ENCODE results near the gene VAPB. TPM values are rescaled to one million over a fixed set of nuclear protein-coding genes. Genes with fewer than 3 reads are reported as not detected.

VAPB gene
- total and polyA plus RNA-seq, 8 donors: 36.3 to 52.9 (median 46.2) TPM

DNA sequence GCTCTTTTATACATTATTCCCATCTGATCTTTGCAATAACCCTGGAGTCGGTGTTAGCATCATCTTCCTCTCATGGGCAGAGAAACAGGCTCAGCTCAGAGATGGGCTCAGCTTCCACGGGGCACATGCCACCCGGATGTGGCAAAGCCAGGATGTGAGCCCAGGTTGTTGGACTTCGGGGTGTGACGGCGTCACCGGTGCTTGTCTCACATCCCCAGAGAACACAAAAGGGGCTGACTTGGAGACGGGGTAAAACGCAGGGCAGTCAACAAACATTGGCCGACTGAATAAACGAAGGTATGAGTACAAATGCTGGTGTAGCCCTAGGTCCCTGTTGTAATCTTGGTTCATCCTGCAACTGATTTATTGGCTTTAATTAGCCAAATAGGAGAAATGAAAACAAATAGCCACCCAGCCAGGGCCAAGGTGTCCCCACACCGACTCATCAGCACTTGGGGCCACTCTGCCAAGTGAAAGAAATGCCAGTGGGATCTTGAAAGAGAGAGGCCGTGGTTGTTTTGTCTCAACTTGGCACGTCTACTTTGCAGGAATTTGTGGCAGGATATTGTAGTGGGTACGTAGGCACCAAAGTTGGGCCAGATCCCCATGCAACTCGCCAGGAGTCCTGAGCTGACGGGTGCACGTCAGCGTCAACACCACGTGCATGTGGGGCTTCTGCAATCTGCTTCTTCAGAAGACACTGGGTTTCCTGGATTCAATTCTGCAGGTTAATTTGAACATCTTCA, 83.4 kb downstream of the VAPB start:
- Histone ChIP-seq H3K4me3 (no peak overlapping the region), H3K27ac (no peak overlapping the region), H3K9me3 (peaks cover 0 to 1% of the 10 kb centered on the region in 2 donors), H3K27me3 (peaks cover 0 to 9% of the 10 kb centered on the region in 2 donors), H3K36me3 (no peaks in the 10 kb centered on the region), H3K4me1 (no peaks in the 10 kb centered on the region)
- TF ChIP-seq, protein P1, sequence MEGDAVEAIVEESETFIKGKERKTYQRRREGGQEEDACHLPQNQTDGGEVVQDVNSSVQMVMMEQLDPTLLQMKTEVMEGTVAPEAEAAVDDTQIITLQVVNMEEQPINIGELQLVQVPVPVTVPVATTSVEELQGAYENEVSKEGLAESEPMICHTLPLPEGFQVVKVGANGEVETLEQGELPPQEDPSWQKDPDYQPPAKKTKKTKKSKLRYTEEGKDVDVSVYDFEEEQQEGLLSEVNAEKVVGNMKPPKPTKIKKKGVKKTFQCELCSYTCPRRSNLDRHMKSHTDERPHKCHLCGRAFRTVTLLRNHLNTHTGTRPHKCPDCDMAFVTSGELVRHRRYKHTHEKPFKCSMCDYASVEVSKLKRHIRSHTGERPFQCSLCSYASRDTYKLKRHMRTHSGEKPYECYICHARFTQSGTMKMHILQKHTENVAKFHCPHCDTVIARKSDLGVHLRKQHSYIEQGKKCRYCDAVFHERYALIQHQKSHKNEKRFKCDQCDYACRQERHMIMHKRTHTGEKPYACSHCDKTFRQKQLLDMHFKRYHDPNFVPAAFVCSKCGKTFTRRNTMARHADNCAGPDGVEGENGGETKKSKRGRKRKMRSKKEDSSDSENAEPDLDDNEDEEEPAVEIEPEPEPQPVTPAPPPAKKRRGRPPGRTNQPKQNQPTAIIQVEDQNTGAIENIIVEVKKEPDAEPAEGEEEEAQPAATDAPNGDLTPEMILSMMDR (IDR thresholded peaks at IDR 0.05): no peak
- intact Hi-C loops (cut with DNase I): no loop called here
- no peak for DNase-seq
- ATAC-seq: no peak

- ATAC-seq: no peak
- DNase-seq: peak in 2 of 4 donors; percentile 43
- H3K27ac ChIP-seq: no peak overlapping the region
Measured at GRCh38 chr20:58473453-58474425, 84.7 kb downstream of the VAPB start.

DNA sequence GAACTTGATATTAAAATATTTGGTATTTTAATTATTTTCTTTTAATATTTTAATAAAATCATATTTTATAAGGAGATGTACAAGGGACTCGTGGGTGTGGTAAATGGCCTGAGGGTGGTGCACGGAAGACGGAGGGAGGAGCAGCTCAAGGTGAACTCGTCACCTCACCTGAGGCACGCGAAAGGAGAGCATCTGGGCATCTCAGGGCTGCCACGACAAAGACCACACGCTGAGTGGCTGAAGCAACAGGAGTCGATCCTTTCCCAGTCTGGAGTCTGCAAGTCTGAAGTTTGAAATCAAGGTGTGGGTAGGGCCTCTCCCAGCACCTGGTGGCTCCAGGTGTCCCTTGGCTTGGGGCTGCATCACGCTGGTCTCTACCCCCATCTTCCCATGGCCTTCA, 86.4 kb downstream of the VAPB start:
- peaks cover 0 to 12% of the 10 kb centered on the region in 2 donors for H3K9me3 ChIP-seq
- ATAC-seq (no peak), DNase-seq (no peak)
- H3K27ac ChIP-seq: no peak overlapping the region
- TF ChIP-seq, protein P1 (IDR thresholded peaks at IDR 0.05): no peak
- no peak overlapping the region for H3K4me3 ChIP-seq
- H3K27me3 ChIP-seq: no peaks in the 10 kb centered on the region
- intact Hi-C loops (cut with DNase I): no loop called here
- no peaks in the 10 kb centered on the region for H3K36me3 ChIP-seq
- no peaks in the 10 kb centered on the region for H3K4me1 ChIP-seq

More at GRCh38 chr20:58473453-58474425, 84.7 kb downstream of the VAPB start:
- Histone ChIP-seq H3K9me3 (peaks cover 0 to 12% of the 10 kb centered on the region in 2 donors), H3K36me3 (no peaks in the 10 kb centered on the region), H3K4me3 (no peak overlapping the region), H3K4me1 (no peaks in the 10 kb centered on the region), H3K27me3 (no peaks in the 10 kb centered on the region)
- TF ChIP-seq, protein P1 (IDR thresholded peaks at IDR 0.05): no peak
- intact Hi-C loops (cut with DNase I): no loop called here

DNA sequence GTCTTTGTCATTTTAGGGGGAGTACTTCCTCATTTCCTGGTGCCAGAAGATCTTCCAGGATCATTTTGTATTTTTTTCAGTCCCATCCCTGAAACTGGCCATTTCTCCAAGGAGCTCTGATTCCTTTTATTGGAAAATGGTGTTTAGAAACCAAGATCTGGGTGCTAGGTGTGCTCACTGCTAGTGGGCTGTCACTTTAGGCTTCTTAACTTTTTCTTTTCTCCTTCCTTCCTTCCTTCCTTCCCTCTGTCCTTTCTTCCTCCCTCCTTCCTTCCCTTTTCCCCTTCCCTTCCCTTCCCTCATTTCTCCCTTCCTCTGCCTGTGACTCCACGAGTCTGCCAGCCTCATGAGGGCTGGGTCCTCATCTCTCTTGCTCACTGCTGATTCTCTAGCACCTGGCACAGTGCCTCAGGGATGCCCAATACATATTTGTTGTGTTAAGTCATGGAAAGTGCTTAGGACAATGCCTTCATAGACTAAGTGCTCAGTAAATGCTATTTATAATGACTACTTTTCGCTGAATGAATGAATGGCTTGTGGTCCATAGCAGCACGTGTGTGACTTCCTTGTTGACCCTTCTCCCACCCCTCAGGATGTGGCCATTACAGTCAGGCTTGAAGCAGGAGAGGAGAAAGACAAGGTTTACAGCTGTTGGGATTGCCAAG, 89.2 kb downstream of the VAPB start:
- no peak overlapping the region for H3K27ac ChIP-seq
- peaks cover 0 to 12% of the 10 kb centered on the region in 2 donors for H3K9me3 ChIP-seq
- TF ChIP-seq, protein P1 (IDR thresholded peaks at IDR 0.05): no peak
- DNase-seq (no peak), ATAC-seq (no peak)
- no peaks in the 10 kb centered on the region for H3K4me1 ChIP-seq
- no peaks in the 10 kb centered on the region for H3K36me3 ChIP-seq
- no peak overlapping the region for H3K4me3 ChIP-seq
- intact Hi-C loops (cut with DNase I): no loop called here
- peaks cover 0 to 9% of the 10 kb centered on the region in 2 donors for H3K27me3 ChIP-seq

Data from left lung (tissue), 10 donors.